ENCODE measurements around the gene GNPTAB.

The GNPTAB gene

DNA sequence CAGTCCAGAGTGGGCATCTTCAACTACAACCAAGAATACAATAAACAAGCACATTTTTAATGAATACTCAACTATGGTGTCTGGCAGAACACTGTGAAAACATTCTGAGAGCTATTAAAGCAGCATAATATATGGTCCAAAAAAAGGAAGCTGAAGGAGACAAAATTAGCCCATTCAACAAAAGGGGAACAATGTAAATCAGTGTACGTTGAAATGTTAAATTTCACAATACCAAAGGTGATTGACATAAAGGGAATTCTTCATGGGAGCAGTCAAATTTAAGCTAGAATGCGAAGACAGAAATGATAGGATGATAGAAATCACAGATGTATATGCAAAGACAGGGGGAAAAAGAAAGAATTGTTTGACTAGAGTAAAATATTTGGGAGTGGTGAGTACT lies 50.2 kb downstream of the GNPTAB start:
- no peak for DNase-seq
- intact Hi-C loops (cut with DNase I) = no loop called here

DNA sequence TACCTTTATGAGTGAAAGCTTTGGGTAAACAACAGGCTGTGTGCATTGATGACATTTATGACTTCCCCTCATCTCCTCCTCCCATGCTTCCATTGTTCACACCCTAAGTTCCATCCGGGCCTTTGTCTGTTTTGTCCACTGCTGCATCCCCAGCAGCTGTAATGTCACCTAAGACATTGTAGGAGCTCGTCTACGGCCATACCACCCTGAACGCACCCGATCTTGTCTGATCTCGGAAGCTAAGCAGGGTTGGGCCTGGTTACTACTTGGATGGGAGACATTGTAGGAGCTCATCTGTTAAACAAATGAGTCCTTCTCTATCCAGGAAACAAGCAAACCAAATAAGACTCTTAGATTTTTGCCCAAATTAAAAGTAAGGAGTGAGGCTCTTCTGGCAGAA lies 51.1 kb downstream of the GNPTAB start:
- intact Hi-C loops (cut with DNase I) = loop anchor here (5.0 kb wide), 1 partner anchor 53 kb away; the partner anchor contains the start of gene GNPTAB
- DNase-seq = no peak

DNA sequence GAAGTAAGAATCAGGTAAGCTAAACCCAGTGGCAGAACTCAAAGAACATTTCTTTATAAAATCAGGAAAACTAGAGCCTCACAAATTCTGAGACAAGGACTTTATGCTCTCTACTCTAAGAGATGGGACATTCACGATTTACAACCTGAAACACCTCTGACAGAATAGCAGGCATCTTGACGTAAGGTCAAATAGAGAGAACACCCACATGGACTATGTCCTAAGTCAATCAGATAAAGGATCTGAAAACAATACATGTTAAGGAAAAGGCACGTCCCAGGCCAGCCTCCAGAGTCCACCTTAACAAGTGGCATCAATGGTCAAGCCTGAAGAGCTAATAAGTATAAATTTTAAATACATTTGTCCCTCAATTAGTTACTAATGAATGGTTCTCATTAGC lies 51.6 kb downstream of the GNPTAB start:
- intact Hi-C loops (cut with DNase I) = loop anchor here (5.0 kb wide), 1 partner anchor 53 kb away; the partner anchor contains the start of gene GNPTAB
- no peak for DNase-seq

DNA sequence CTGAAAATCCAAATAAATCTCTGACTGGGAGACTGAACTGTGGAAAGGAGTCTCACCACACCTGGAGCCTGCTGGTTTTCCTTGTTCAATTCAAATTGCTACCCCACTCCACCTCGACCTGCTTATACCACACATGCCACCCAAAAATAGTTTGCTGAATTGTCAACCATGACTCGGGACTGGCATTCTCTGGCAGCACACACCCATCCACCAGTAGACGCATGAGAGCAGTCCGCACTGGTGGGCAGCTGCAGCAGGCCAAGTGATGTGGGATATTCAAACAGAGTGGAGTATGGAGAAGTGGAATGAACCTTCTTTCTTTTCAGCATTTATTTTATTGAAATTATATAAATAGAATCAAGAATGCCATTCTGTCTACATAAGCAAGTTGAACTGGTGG lies 52.8 kb downstream of the GNPTAB start:
- intact Hi-C loops (cut with DNase I) = loop anchor here (5.0 kb wide), 1 partner anchor 54 kb away; the partner anchor contains the start of gene GNPTAB
- DNase-seq = no peak

DNA sequence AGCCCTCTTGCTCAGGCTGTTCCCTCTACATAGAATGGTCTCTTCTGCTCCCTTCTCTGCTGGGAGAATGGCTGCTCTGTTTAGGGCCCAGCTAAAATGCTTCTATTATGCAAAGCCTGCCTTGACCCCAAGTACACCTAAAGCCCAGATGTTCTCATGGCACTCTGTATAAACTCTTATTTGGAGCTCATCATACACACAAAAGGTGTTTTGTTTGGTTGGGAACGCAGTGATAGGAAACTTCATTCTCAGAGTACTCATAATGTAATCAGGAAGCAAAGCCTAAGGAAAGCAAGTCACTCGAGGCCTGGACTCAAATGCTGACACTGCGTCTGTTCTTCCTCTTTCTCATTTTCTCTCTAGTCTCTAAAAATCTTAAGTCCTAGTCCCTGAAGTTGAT lies 53.3 kb downstream of the GNPTAB start:
- peak in 12 of 42 donors; percentile 6 to 60 (median 35) for DNase-seq
- intact Hi-C loops (cut with DNase I) = loop anchor here (5.0 kb wide), 1 partner anchor 55 kb away; the partner anchor contains the start of gene GNPTAB

DNA sequence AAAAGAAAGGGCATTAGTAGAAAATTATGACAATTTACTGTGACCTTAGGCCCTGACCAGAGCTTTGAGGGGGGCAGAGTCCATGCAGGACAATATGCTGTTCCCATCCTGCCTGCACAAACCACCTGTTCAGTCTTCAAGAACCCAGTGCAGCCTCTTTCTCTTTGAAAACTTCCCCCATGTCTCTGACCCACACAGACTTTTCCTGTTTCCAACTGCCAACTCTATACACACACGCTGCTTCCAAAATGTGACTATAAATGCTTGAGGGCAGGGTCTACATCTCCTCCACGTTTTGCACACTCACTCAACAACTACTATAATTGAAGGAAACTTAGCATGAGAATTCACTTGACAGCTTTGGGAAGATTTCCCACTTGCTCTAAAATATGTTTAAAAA lies 54.9 kb downstream of the GNPTAB start:
- no peak for DNase-seq
- intact Hi-C loops (cut with DNase I) = loop anchor here (5.0 kb wide), 1 partner anchor 56 kb away; the partner anchor contains the start of gene GNPTAB

DNA sequence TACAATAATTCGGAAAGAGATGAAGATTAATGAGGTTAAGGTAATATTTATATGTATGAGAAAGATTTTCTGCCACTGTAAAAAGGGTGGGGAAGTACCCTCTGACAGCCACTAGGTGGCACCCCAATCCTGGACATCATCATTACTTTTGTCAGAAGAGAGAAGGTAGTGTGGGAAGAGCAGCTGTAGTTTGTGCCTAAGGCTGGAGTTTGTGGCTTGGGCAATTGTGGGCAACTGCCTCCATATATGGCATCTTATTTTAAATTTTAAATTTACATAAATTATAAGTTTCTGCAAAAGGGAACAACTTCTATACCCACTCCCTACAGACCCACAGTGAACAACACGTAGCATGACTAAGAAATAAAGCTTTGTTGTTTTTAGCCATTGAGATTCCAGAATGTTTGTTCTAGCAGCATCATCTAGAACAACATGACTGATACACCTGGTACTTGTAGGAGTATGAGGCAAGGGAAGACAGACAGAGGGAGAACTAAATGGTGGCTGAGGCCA lies 57.1 kb downstream of the GNPTAB start:
- peak in 41 of 42 donors; percentile 30 to 89 (median 73) for DNase-seq
- intact Hi-C loops (cut with DNase I) = no loop called here

DNA sequence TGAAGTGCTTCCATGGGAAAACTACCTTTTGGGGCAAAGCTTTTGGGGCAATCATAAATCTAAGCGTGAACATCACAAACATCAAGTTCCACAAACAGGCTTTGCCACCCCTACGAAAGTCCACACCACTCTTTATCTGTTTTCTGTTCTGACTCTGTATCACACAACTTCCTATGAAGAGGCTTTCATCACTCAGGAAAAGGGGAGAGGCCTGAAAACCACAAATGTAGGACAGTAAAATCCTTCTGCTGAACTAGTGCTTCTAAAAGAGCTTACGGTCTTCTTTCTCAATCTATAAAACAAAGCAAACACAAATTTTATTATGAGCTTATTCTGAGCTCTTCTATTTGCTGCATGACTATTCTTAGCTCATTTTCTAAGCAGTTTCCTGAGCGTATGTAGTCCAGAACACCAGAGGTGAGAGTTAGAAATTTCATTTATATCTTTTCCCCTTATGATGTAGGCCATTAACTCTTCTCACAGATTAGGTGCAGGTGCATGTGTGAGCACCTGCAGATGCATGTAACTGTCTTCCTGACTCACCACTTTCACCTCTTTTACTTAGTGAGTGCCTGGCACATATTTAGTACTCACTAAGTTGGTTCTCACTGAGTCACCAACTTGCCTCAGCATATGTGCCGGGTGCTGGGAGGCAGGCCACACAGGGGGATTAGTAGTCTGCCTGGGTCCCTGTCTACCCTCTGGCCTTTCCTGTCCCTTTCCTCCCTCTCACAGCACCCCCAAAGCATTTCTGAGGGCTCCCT lies 58.6 kb downstream of the GNPTAB start:
- intact Hi-C loops (cut with DNase I) = no loop called here
- DNase-seq = no peak

DNA sequence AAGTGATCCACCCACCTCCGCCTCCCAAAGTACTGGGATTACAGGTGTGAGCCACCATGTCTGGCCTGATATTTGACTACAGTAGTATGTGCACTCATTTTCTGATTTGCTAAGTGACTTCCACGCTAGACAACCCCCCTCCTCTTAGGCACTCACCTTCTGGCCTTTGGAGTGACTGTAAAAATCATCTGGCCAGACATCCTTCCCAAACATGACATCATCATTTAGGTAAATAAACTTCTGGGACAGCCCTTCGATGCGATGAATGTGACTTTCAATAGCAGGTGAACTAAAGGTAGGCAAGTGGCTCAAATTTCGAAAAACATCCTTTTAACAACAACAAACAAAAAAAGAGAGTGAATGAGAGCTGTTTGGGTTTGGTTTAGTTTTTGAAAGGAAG lies 60.9 kb downstream of the GNPTAB start:
- no peak for DNase-seq
- intact Hi-C loops (cut with DNase I) = loop anchor here (10.0 kb wide), 1 partner anchor 195 kb away; no protein-coding TSS in a partner anchor

DNA sequence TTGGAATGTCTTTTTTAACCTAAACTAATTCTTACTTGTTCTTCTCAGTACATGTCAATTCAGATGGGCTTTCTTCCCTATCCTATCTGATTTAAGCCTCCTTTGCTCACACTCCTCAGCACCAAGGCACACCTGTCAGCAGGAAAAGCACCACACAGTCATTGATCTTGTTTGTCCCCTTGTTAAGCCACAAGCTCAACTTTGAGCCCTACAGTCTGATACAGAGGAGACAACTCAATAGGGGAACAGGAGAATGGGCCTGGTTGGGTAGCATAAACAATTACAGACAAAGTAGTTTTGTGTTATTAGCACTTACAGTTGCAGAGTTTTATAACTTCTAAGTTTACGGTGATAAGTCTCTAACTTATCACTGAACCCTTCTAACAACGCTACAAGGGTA lies 62.0 kb downstream of the GNPTAB start:
- intact Hi-C loops (cut with DNase I) = loop anchor here (10.0 kb wide), 1 partner anchor 194 kb away; no protein-coding TSS in a partner anchor
- no peak for DNase-seq

DNA sequence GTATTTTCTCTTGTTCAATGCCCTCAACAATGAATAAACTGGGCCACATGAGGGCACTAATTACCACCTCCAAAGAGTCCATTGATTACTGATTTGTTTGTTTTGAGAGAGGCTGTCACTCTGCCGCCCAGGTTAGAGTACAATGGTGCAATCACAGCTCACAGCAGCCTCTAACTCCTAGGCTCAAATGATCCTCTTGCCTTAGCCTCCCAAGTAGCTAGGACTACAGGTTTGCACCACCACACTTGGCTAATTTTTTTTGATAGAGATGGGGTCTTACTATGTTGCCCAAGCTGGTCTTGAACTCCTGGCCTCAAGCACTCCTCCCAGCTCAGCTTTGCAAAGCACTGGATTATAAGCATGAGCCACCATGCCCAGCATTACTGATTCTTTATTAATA lies 63.2 kb downstream of the GNPTAB start:
- intact Hi-C loops (cut with DNase I) = loop anchor here (10.0 kb wide), 1 partner anchor 193 kb away; no protein-coding TSS in a partner anchor
- DNase-seq = no peak

DNA sequence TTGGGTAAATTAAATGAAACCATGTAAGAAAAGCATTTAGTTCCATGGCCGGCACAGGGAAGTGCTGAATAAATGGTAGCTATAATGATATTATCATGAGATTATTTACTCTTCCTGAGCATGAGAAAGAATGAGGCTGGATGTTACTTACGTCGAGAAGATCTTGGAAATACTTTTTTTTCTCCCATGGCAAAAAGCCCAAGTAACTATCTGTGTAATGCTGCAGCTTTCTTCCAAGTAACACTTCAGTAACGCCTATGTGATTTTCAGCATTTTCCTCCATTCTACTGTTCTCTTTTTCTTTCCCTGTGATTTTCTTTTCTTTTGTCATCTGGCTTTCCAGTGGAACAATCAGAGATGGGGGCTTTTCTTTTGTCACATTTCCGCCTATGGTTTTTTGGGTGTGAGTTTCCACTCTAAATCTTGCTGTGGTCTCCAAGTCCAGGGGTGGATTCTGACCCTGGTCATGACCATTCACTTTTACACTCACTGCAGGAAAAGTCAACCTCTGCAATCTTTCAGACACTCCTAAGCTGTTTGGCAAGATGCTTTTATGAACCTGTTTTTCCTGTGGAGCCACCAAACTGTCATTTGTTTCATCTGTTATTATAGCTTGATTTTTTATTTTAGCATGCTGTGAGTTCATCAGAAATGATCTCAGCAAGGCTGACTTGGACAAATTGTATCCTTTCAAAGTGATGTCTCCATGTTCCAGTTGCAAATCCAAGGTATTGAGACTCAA lies 66.5 kb downstream of the GNPTAB start:
- no peak for DNase-seq
- intact Hi-C loops (cut with DNase I) = loop anchor here (10.0 kb wide), 1 partner anchor 189 kb away; no protein-coding TSS in a partner anchor

DNA sequence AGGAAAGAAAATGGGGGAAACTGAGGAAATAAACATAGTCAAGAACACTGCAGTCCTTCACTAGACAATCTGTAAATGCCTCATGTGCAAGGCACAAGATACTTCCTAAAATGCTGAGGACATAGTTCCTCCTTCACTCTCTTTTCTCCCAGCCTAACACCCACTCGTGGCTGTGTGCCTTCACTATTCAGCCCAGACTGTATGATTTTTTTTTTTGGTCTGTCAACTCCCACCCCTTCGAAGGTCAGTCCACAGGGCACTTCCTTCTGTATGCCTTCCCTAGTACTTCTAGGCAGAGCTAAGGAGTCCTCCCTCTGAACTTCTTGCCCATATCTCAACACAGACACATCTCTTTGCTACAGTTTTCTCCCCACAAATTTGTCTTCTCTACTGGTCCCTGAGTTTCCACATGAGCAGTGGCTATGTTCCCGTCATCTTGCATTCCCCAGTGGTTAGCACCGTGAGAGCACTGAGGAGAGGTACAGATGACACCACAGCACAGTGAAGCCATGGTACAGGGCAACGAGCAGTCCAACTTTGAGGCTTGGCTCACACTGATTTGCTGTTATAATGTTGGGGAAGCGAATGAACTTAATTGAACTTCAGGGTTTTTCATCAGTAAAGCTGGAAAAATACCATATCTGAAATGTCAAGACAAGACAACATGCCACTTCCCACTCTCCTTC lies 67.4 kb downstream of the GNPTAB start:
- intact Hi-C loops (cut with DNase I) = loop anchor here (10.0 kb wide), 1 partner anchor 189 kb away; no protein-coding TSS in a partner anchor

DNA sequence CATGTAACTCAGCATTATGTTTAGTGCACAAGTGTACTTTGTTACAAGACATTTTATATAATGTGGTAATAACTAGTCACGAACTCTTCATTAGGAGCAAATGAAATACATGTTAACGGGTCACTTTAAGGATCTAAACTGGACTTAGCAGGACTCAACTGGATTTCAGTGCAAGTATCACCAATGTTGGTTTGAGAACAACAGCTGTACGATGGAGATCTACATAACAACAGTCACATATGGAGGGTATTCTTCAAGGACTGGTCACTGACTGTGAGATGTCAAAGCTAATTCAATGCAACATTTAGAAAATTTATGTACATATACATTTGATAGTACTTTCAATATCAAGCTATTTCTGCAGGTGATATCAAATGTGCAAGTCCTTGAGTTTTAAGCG lies 69.0 kb downstream of the GNPTAB start:
- intact Hi-C loops (cut with DNase I) = loop anchor here (10.0 kb wide), 1 partner anchor 187 kb away; no protein-coding TSS in a partner anchor
- no peak for DNase-seq

More for the DNA sequence above, 67.4 kb downstream of the GNPTAB start:
- no peak for DNase-seq

DNA sequence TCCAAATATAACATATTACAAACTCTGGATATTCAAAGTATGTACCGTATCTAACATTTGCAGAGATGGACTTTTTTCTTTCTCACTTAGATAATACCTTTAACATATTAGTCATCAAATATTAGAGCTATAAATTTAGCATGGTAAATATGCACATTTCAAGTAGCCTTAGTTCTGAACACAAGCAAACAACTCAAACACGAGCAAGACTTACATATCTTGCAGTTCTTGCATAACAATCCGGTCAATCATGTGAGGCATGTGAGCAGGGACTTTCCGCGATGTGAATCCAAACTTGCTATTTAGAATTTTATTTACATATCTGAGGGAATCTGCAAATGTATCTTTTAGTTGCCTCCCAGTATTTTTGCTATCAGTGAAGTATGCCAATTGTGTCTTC lies 69.4 kb downstream of the GNPTAB start:
- intact Hi-C loops (cut with DNase I) = loop anchor here (10.0 kb wide), 1 partner anchor 187 kb away; no protein-coding TSS in a partner anchor
- DNase-seq = no peak

DNA sequence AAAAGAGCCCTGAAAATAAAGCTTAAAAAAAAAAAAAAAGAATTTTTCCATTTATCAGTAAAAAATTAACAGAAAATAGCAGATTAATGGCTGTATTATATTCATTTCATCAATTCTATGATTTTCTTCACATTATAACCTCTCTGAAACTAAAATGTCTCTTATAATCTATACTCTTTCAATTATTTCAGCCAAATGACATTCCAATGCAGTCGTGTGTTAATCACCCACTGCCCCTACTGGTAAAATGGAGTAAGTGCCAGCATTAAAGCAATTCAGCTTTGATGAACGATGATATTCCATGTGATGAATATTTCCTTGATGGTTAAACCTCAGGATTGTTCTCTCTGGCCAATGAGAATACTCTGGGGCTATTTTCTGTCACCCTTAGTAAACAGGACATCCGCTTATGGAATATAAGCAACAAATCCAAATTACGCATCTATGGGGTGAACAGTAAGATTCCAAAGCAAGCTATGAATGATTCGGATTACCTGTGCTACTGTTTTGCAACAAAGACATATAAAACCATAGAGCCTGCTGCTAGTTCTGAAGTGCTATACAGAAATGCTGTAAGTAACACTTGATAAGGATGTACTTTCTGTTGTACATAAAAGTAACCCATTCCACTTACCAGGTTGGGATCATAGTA lies 71.2 kb downstream of the GNPTAB start:
- intact Hi-C loops (cut with DNase I) = loop anchor here (10.0 kb wide), 1 partner anchor 185 kb away; no protein-coding TSS in a partner anchor
- DNase-seq = no peak

DNA sequence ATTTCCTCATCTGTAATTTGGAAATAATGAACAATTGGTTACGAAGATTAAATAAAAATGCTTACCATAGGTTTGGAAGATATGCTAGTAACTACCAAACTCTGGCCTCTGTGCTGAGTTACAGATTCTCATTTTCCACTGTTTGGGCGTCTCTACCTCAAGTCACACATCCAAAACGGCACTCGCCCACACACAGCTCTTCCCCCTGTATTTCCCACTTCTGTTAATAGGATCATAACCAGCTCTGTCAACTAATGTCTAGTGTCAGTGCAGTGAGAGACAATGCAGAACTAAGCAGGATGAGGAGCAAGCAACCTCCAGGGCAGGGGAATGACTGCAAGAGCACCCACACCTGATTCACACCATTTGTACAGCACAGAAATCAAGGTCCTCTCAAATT lies 80.6 kb downstream of the GNPTAB start:
- peak in 30 of 42 donors; percentile 8 to 77 (median 49) for DNase-seq
- intact Hi-C loops (cut with DNase I) = no loop called here

DNA sequence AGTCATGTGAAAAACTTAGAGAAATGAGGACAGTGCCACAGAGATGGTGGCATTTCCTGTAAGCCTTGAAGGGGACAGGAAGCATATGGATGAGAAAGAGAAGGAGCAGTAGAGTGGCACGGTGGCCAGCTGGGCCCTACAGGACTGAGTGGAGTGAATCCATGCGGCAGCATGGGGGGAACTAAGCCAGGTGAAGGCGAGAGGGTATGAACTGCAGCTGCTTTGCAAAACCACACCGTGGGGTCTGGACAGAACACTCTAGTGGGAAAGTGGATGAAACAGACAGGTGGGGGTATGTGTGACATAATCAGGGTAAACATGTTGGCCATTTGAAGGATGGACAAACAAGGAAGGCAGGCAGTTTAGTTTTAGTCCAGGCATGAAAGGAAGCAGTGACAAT lies 81.1 kb downstream of the GNPTAB start:
- intact Hi-C loops (cut with DNase I) = no loop called here
- DNase-seq = no peak
